H1 (cell line): Measurements from ENCODE around the gene SCARB1.

Source experiments
- TAF1 ChIP-seq: IDR thresholded peaks from 2 replicates; pipeline ENCODE4 v1.6.1; 2011; ENCODE audit warnings: mild to moderate bottlenecking, low read depth, low read length
- TF ChIP-seq, protein P1 (sequence below), 3 experiments: IDR thresholded peaks; 1 replicate in 2 of 3; 2 replicates in 1 of 3; pipeline versions ENCODE4 v1.5.1 to v1.6.1; 2011; ENCODE audit warnings: low read length in 3 of 3, mild to moderate bottlenecking in 3 of 3, inconsistent platforms in 2 of 3, low read depth in 1 of 3, moderate library complexity in 1 of 3; ENCODE audit not compliant: insufficient read depth in 1 of 3; ENCODE audit errors: control extremely low read depth in 1 of 3

DNA sequence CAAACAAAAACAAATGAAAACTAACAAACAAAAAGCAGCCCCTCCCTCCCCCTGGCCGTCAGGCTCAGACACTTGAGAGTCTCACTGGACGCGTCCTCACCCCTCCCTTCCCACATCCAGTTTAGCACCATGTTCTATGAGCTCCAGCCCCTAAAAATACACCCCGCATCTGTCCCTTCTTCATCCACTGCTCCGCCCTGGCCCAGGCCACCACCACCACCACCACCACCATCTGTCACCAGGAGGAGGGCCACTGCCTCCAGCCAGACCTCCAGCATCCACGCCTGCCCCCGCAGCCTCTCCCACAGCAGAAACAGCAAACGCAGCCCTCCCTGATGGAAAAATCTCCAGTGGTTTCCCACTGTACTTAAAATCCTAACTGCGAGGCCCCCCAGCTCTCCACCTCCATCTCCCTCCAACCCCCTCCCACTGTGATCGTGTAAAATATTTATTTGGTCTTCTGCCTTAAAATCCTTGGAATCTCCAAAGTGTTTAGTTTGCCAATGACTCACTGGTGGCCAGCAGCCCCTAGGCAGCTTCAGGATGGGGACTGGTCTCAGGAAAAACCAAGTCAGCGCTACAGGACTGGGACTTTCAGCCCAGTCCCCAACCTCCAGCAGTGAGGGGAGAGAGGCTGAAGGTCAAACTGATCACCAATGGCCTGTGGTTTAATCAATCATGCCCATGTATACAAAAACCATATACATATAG, 95.1 kb downstream of the SCARB1 start:
- TF ChIP-seq, protein P1, sequence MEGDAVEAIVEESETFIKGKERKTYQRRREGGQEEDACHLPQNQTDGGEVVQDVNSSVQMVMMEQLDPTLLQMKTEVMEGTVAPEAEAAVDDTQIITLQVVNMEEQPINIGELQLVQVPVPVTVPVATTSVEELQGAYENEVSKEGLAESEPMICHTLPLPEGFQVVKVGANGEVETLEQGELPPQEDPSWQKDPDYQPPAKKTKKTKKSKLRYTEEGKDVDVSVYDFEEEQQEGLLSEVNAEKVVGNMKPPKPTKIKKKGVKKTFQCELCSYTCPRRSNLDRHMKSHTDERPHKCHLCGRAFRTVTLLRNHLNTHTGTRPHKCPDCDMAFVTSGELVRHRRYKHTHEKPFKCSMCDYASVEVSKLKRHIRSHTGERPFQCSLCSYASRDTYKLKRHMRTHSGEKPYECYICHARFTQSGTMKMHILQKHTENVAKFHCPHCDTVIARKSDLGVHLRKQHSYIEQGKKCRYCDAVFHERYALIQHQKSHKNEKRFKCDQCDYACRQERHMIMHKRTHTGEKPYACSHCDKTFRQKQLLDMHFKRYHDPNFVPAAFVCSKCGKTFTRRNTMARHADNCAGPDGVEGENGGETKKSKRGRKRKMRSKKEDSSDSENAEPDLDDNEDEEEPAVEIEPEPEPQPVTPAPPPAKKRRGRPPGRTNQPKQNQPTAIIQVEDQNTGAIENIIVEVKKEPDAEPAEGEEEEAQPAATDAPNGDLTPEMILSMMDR (IDR thresholded peaks at IDR 0.05; ENCODE audit: control extremely low read depth in 1 of 3, insufficient read depth in 1 of 3, low read depth in 1 of 3, low read length in 3 of 3): no peak
- TF ChIP-seq TAF1: no peak
